ENCODE data around the gene NRTN. TPM values are rescaled to one million over a fixed set of nuclear protein-coding genes. Genes with fewer than 3 reads are reported as not detected.

Gene NRTN
- total and polyA plus RNA-seq, 2 donors (not counting 1 experiment from before 2014, with no cell fraction given), result 0.27 TPM; not detected in 1

DNA sequence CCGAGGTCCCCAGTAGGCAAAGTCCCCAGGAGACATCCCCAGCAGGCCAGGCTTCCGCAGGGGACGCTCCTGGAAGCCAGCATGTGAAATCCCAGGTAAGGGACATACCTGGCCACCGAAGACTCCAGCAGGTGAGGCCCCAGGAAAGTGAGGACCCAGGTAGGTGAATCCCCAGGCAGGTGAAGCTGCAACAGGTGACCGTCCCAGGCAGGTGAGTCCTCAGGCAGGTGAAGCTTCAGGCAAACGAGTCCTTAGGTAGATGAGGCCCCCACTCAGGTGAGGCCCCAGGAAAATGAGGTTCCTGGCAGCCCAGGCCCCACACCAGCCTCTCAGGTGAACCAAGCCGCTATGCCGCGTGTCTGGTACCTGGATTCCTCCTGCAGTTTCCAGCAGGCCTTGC, 26.3 kb downstream of the NRTN start:
- Mint-ChIP-seq H3K27me3 (peaks cover 4% of the 10 kb centered on the region), H3K4me1 (peaks cover 17% of the 10 kb centered on the region), H3K27ac (no peak overlapping the region), H3K9me3 (ENCODE audit: insufficient read depth) (no peaks in the 10 kb centered on the region), H3K4me3 (no peak overlapping the region)
- no peaks in the 10 kb centered on the region for H3K79me2 ChIP-seq (ENCODE audit: control insufficient read depth, insufficient read depth, low read length)
- ChIA-PET CTCF (interaction anchor here (1.1 kb wide), 1 partner anchor 27 kb away, joined by 3 read pairs; no protein-coding TSS in a partner anchor), POLR2A (no interaction called here)
- 96% methylated on average over 6 of the region's 9 CpGs for WGBS (ENCODE audit: insufficient coverage)
- H3K27ac ChIP-seq (ENCODE audit: low read length in 2 of 2), result no peak overlapping the region
- H4K20me1 ChIP-seq (ENCODE audit: control insufficient read depth, insufficient read depth, low read length, poor library complexity, severe bottlenecking), result no peaks in the 10 kb centered on the region
- H3K4me3 ChIP-seq (ENCODE audit: control extremely low read depth in 1 of 5, extremely low read depth in 1 of 5, insufficient read depth in 1 of 5, low read depth in 2 of 5, low read length in 4 of 5), result no peak overlapping the region
- no peak overlapping the region for H3K9ac ChIP-seq (ENCODE audit: low read length)
- intact Hi-C loops (cut with micrococcal nuclease), result no loop called here
- DNase-seq, result no peak
- H3K4me2 ChIP-seq (replicated peaks; ENCODE audit: low read depth, low read length, poor library complexity, severe bottlenecking), result no peak overlapping the region
- no peaks in the 10 kb centered on the region for H3K36me3 ChIP-seq (replicated peaks in 1 of 2; ENCODE audit: control extremely low read depth in 1 of 2, control insufficient read depth in 1 of 2, extremely low read depth in 1 of 2, insufficient read depth in 2 of 2, low read length in 1 of 2)
- peaks cover 0 to 28% (median 7%) of the 10 kb centered on the region in 4 experiments for H3K27me3 ChIP-seq (replicated peaks in 1 of 4; ENCODE audit: control extremely low read depth in 1 of 4, control insufficient read depth in 3 of 4, insufficient read depth in 4 of 4, low read length in 3 of 4)
- H3K9me3 ChIP-seq (ENCODE audit: control extremely low read depth in 1 of 3, control insufficient read depth in 2 of 3, insufficient read depth in 1 of 3, low read length in 2 of 3), result peaks cover 0 to 41% (median 0%) of the 10 kb centered on the region in 3 donors
- H2AFZ ChIP-seq (ENCODE audit: insufficient read depth, low read depth, low read length, poor library complexity, severe bottlenecking), result no peak overlapping the region
- no peak for ATAC-seq (ENCODE audit: low read depth)
- peaks cover 16 to 30% of the 10 kb centered on the region in 2 donors for H3K4me1 ChIP-seq (ENCODE audit: control insufficient read depth in 2 of 2, insufficient read depth in 2 of 2, low read length in 2 of 2)
- no peak for TF ChIP-seq EZH2 (IDR thresholded peaks at IDR 0.05; ENCODE audit: borderline replicate concordance, insufficient read depth, low read depth, low read length, poor library complexity, severe bottlenecking)
- TF ChIP-seq, protein P1, sequence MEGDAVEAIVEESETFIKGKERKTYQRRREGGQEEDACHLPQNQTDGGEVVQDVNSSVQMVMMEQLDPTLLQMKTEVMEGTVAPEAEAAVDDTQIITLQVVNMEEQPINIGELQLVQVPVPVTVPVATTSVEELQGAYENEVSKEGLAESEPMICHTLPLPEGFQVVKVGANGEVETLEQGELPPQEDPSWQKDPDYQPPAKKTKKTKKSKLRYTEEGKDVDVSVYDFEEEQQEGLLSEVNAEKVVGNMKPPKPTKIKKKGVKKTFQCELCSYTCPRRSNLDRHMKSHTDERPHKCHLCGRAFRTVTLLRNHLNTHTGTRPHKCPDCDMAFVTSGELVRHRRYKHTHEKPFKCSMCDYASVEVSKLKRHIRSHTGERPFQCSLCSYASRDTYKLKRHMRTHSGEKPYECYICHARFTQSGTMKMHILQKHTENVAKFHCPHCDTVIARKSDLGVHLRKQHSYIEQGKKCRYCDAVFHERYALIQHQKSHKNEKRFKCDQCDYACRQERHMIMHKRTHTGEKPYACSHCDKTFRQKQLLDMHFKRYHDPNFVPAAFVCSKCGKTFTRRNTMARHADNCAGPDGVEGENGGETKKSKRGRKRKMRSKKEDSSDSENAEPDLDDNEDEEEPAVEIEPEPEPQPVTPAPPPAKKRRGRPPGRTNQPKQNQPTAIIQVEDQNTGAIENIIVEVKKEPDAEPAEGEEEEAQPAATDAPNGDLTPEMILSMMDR (IDR thresholded peaks at IDR 0.05), result no peak

DNA sequence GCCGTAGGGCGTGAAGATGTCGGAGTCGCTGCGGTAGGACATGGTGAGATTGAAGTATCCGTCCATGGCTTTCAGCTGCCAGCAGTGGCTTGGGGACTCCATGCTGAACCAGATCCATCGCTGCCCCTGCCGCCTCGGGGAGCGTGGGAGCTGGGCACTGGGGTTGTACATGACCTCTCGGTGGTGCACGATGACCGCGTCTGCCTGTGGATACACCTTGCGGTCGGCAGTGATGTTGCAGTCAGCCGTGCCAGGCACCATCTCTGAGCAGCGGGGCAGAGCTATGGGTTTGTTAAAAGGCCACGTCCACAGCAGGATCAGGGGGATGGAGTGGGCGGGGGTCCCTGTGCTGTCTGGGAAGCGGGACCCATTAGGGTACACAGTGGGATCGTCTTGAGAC, 27.2 kb downstream of the NRTN start:
- no peaks in the 10 kb centered on the region for H4K20me1 ChIP-seq (ENCODE audit: control insufficient read depth, insufficient read depth, low read length, poor library complexity, severe bottlenecking)
- POLR2A ChIA-PET, result no interaction called here
- intact Hi-C loops (cut with micrococcal nuclease), result no loop called here
- H3K79me2 ChIP-seq (ENCODE audit: control insufficient read depth, insufficient read depth, low read length), result no peaks in the 10 kb centered on the region
- Mint-ChIP-seq H3K27me3 (peaks cover 4% of the 10 kb centered on the region), H3K4me3 (no peak overlapping the region), H3K27ac (no peak overlapping the region), H3K9me3 (ENCODE audit: insufficient read depth) (no peaks in the 10 kb centered on the region), H3K4me1 (peaks cover 15% of the 10 kb centered on the region)
- no peak overlapping the region for H3K27ac ChIP-seq (ENCODE audit: low read length in 2 of 2)
- H3K4me2 ChIP-seq (replicated peaks; ENCODE audit: low read depth, low read length, poor library complexity, severe bottlenecking), result no peak overlapping the region
- H3K27me3 ChIP-seq (replicated peaks in 1 of 4; ENCODE audit: control extremely low read depth in 1 of 4, control insufficient read depth in 3 of 4, insufficient read depth in 4 of 4, low read length in 3 of 4), result peaks cover 0 to 27% (median 7%) of the 10 kb centered on the region in 4 experiments
- no peaks in the 10 kb centered on the region for H3K36me3 ChIP-seq (replicated peaks in 1 of 2; ENCODE audit: control extremely low read depth in 1 of 2, control insufficient read depth in 1 of 2, extremely low read depth in 1 of 2, insufficient read depth in 2 of 2, low read length in 1 of 2)
- TF ChIP-seq, protein P1 (IDR thresholded peaks at IDR 0.05), result no peak
- no peak for TF ChIP-seq EZH2 (IDR thresholded peaks at IDR 0.05; ENCODE audit: borderline replicate concordance, insufficient read depth, low read depth, low read length, poor library complexity, severe bottlenecking)
- peaks cover 0 to 33% (median 0%) of the 10 kb centered on the region in 3 donors for H3K9me3 ChIP-seq (ENCODE audit: control extremely low read depth in 1 of 3, control insufficient read depth in 2 of 3, insufficient read depth in 1 of 3, low read length in 2 of 3)
- peaks cover 12 to 22% of the 10 kb centered on the region in 2 donors for H3K4me1 ChIP-seq (ENCODE audit: control insufficient read depth in 2 of 2, insufficient read depth in 2 of 2, low read length in 2 of 2)
- CTCF ChIA-PET, result interaction anchor here (0.6 kb wide), 1 partner anchor 249 kb away, joined by 3 read pairs; no protein-coding TSS in a partner anchor
- H3K4me3 ChIP-seq (ENCODE audit: control extremely low read depth in 1 of 5, extremely low read depth in 1 of 5, insufficient read depth in 1 of 5, low read depth in 2 of 5, low read length in 4 of 5), result no peak overlapping the region
- 96% methylated on average over 22 of the region's 22 CpGs for WGBS (ENCODE audit: insufficient coverage)
- ATAC-seq (ENCODE audit: low read depth) (no peak), DNase-seq (no peak)
- H3K9ac ChIP-seq (ENCODE audit: low read length), result no peak overlapping the region
- no peak overlapping the region for H2AFZ ChIP-seq (ENCODE audit: insufficient read depth, low read depth, low read length, poor library complexity, severe bottlenecking)

Data from B cell (primary cell).